HCT116 (cell line): ENCODE results near the gene SAE1. TPM values are rescaled to one million over a fixed set of nuclear protein-coding genes. Genes with fewer than 3 reads are reported as not detected.
A peak's percentile ranks its signal among the peaks of the same experiment; 100 is the strongest.

Source experiments
- ATAC-seq: fragments of 200-7000 bp; cut with Tn5 transposase; 2 replicates; pipeline ENCODE4 v1.9.1; 2020; ENCODE audit warnings: mild to moderate bottlenecking, moderate library complexity
- BruUV-seq: library from RNA; stranded (reverse); fragments of 400-500 nt; replicated peaks from 2 replicates; lab custom pipeline; 2021; lab: Mats Ljungman, UMichigan
- CTCF ChIA-PET: fragments of 300-600 bp; sonication (Branson Sonifier 250); formaldehyde crosslinking; loops from one replicate; lab custom pipeline; 2021; ENCODE audit warnings: antibody characterized with exemption; lab: Charles Lee
- POLR2A ChIA-PET: fragments of 300-600, 350-600 bp; sonication (Branson Sonifier 250); formaldehyde crosslinking; loops from one replicate; lab custom pipeline; 2021; ENCODE audit warnings: antibody characterized with exemption; lab: Charles Lee
- RAD21 ChIA-PET, 2 experiments: fragments of 300-600 bp; sonication (Branson Sonifier 250); formaldehyde crosslinking; loops; one replicate each; lab custom pipeline; 2023; ENCODE audit warnings: low total read pairs in 2 of 2; ENCODE audit not compliant: uncharacterized antibody in 2 of 2, unreplicated experiment in 2 of 2, low non-redundant PET in 1 of 2; lab: Charles Lee
- DNase-seq: peaks from one replicate; pipeline ENCODE4 v3.0.0-alpha.2; 2010; ENCODE audit warnings: low read depth, low spot score
- H2AFZ ChIP-seq: fragments of 200-600 bp; shearing (Covaris generic), sonication (generic); 2 replicates; pipeline ENCODE4 v1.6.1; 2017; ENCODE audit warnings: low read depth, mixed run types, mixed read lengths, antibody characterized with exemption, low read length; ENCODE audit not compliant: poor library complexity, severe bottlenecking
- H3K27ac ChIP-seq: 2 replicates; pipeline ENCODE4 v1.5.1; 2012; ENCODE audit warnings: low read depth, low read length
- H3K27me3 ChIP-seq: fragments of 200-600 bp; sonication (generic); 2 replicates; pipeline ENCODE4 v1.6.1; 2016; ENCODE audit warnings: mixed run types, low read length, mixed read lengths; ENCODE audit not compliant: insufficient read depth
- H3K36me3 ChIP-seq, 2 experiments: fragments of 200-500 bp in 1 of 2; fragments of 200-600 bp in 1 of 2; sonication (Bioruptor generic) in 1 of 2; sonication (generic) in 1 of 2; 2 replicates each; pipeline versions ENCODE4 v1.5.1 to v1.6.1; 2014 to 2016; ENCODE audit warnings: low read length in 2 of 2, inconsistent platforms in 1 of 2, mixed read lengths in 1 of 2, mixed run types in 1 of 2; ENCODE audit not compliant: insufficient read depth in 2 of 2, control insufficient read depth in 1 of 2
- H3K4me1 ChIP-seq, 2 experiments: fragments of 200-600 bp in 1 of 2; sonication (generic) in 1 of 2; 2 replicates each; pipeline versions ENCODE4 v1.5.1 to v1.6.1; 2012 to 2017; ENCODE audit warnings: low read length in 2 of 2, inconsistent platforms in 1 of 2, mild to moderate bottlenecking in 1 of 2, mixed read lengths in 1 of 2, mixed run types in 1 of 2, moderate library complexity in 1 of 2; ENCODE audit not compliant: insufficient read depth in 2 of 2, control insufficient read depth in 1 of 2
- H3K4me2 ChIP-seq: fragments of 200-600 bp; sonication (generic); 2 replicates; pipeline ENCODE4 v1.6.1; 2017; ENCODE audit warnings: mixed run types, low read length, mixed read lengths
- H3K4me3 ChIP-seq, 2 experiments: fragments of 200-600 bp in 1 of 2; sonication (generic) in 1 of 2; replicated peaks in 1 of 2; 2 replicates each; pipeline ENCODE4 v1.5.1; 2011 to 2016; ENCODE audit warnings: low read length in 2 of 2, control low read depth in 1 of 2, low read depth in 1 of 2, mild to moderate bottlenecking in 1 of 2, mixed read lengths in 1 of 2, mixed run types in 1 of 2
- H3K79me2 ChIP-seq: fragments of 200-600 bp; sonication (generic); 2 replicates; pipeline ENCODE4 v1.6.1; 2017; ENCODE audit warnings: mild to moderate bottlenecking, mixed run types, low read length, moderate library complexity, mixed read lengths; ENCODE audit not compliant: insufficient read depth
- H3K9ac ChIP-seq: fragments of 200-600 bp; sonication (generic); 2 replicates; pipeline ENCODE4 v1.6.1; 2016; ENCODE audit warnings: low read length, mixed read lengths
- H3K9me2 ChIP-seq: fragments of 200-600 bp; sonication (generic), shearing (Covaris generic); 2 replicates; pipeline ENCODE4 v1.6.1; 2017; ENCODE audit warnings: mixed run types, mild to moderate bottlenecking, moderate library complexity; ENCODE audit not compliant: insufficient read depth
- H3K9me3 ChIP-seq, 2 experiments: fragments of 200-500 bp in 1 of 2; fragments of 200-600 bp in 1 of 2; sonication (Bioruptor generic) in 1 of 2; sonication (generic) in 1 of 2; 2 replicates each; pipeline ENCODE4 v1.6.1; 2014 to 2017; ENCODE audit warnings: low read length in 2 of 2, mixed read lengths in 2 of 2, inconsistent platforms in 1 of 2, low read depth in 1 of 2, mild to moderate bottlenecking in 1 of 2, mixed run types in 1 of 2, moderate library complexity in 1 of 2; ENCODE audit not compliant: control insufficient read depth in 1 of 2, insufficient read depth in 1 of 2
- H4K20me1 ChIP-seq: fragments of 200-600 bp; sonication (generic), shearing (Covaris generic); 2 replicates; pipeline ENCODE4 v1.6.1; 2017; ENCODE audit warnings: mixed run types, mild to moderate bottlenecking, moderate library complexity; ENCODE audit not compliant: insufficient read depth
- ATF3 ChIP-seq: IDR thresholded peaks from 2 replicates; pipeline ENCODE4 v1.6.1; 2012
- CTCF ChIP-seq, 3 experiments: fragments of 200-600 bp in 1 of 3; sonication (generic) in 1 of 3; IDR thresholded peaks in 2 of 3; conservative IDR thresholded peaks in 1 of 3; 2 replicates each; pipeline ENCODE4 v1.5.1; 2012 to 2017; ENCODE audit warnings: low read depth in 2 of 3, low read length in 2 of 3, antibody characterized with exemption in 1 of 3, borderline replicate concordance in 1 of 3, control low read depth in 1 of 3, mild to moderate bottlenecking in 1 of 3, mixed read lengths in 1 of 3, mixed run types in 1 of 3, moderate library complexity in 1 of 3; ENCODE audit not compliant: insufficient read depth in 1 of 3
- FOSL1 ChIP-seq: IDR thresholded peaks from 2 replicates; pipeline ENCODE4 v1.6.1; 2012; ENCODE audit warnings: low read depth
- JUND ChIP-seq: IDR thresholded peaks from 2 replicates; pipeline ENCODE4 v1.6.1; 2012
- MAX ChIP-seq: IDR thresholded peaks from 2 replicates; pipeline ENCODE4 v1.6.1; 2012
- RAD21 ChIP-seq: IDR thresholded peaks from 2 replicates; pipeline ENCODE4 v1.6.1; 2012; ENCODE audit warnings: low read depth, mild to moderate bottlenecking
- SP1 ChIP-seq: IDR thresholded peaks from 2 replicates; pipeline ENCODE4 v1.6.1; 2012; ENCODE audit warnings: low read depth
- ZFX ChIP-seq: fragments of 450-650 bp; IDR thresholded peaks from 2 replicates; pipeline ENCODE4 v1.6.1; 2017
- intact Hi-C: fragments of 100-400 bp; cut with micrococcal nuclease; formaldehyde crosslinking; loops from 2 replicates; pipeline ENCODE4 v1.10.0; 2022
- total RNA-seq: library from RNA; stranded (reverse); gene quantifications from one replicate; pipeline ENCODE4 v1.2.1, GENCODE V29; 2021; ENCODE audit not compliant: unreplicated experiment

SAE1 gene
- total RNA-seq, 1 experiment from 2014 or later = 213 TPM

GRCh38 chr19:47210689-47211316 is 80.2 kb downstream of the SAE1 start:
- no peaks in the 10 kb centered on the region for H3K27me3 ChIP-seq
- DNase-seq (no peak), ATAC-seq (peak; percentile 61)
- H2AFZ ChIP-seq = no peak overlapping the region
- no peaks in the 10 kb centered on the region for H3K9me3 ChIP-seq
- POLR2A ChIA-PET = interaction anchor here (0.5 to 3.7 kb wide), 6 partner anchors 15 to 63 kb away, joined by 3 to 39 read pairs (median 4); partner anchors contain the start of gene CCDC9
- peaks cover 5 to 12% of the 10 kb centered on the region in 2 experiments; a peak in 3 of 4 replicates for H3K4me1 ChIP-seq
- peaks cover 20 to 47% of the 10 kb centered on the region in 2 experiments; a peak in 3 of 4 replicates for H3K36me3 ChIP-seq
- no peaks in the 10 kb centered on the region; the same call in 1 of the 2 replicates for H3K79me2 ChIP-seq
- TF ChIP-seq FOSL1 (no peak), MAX (peak; percentile 75), ZFX (no peak), CTCF (IDR thresholded peaks at IDR 0.05 in 2 of 3, conservative IDR thresholded peaks at IDR 0.05 in 1 of 3; ENCODE audit: borderline replicate concordance in 1 of 3, insufficient read depth in 1 of 3, low read depth in 2 of 3, low read length in 2 of 3) (peak; percentile 78 to 81 (median 79)), JUND (0 out of 2 replicates have a peak, but pooled peaks have one; percentile 18), RAD21 (peak; percentile 80), SP1 (peak; percentile 26; the same call in 1 of the 2 replicates), ATF3 (no peak)
- H3K9me2 ChIP-seq = no peaks in the 10 kb centered on the region
- no peak overlapping the region for H3K9ac ChIP-seq
- H4K20me1 ChIP-seq = no peaks in the 10 kb centered on the region
- CTCF ChIA-PET = interaction anchor here (0.6 to 6.0 kb wide), 24 partner anchors 9 to 596 kb away, joined by 3 to 103 read pairs (median 5); partner anchors contain the start of gene CCDC9
- intact Hi-C loops = loop anchor here (1.0 kb wide), 1 partner anchor 33 kb away; no protein-coding TSS in a partner anchor
- RAD21 ChIA-PET = interaction anchor here (0.5 to 2.9 kb wide), 4 partner anchors 26 to 46 kb away, joined by 3 to 14 read pairs (median 10); partner anchors contain the start of gene CCDC9 (in 1 of the 2)
- no peak overlapping the region for H3K4me2 ChIP-seq
- H3K27ac ChIP-seq = peak overlapping the region; percentile 12
- no peak overlapping the region for H3K4me3 ChIP-seq
- BruUV-seq = no TSS peak
